B cell (primary cell): ENCODE measurements around the gene PDILT. TPM values are rescaled to one million over a fixed set of nuclear protein-coding genes. Genes with fewer than 3 reads are reported as not detected.

Experiments used
- ATAC-seq: fragments of 200-7000 bp; cut with Tn5 transposase; one replicate; pipeline ENCODE4 v1.10.0; 2021; ENCODE audit warnings: low read depth, mild to moderate bottlenecking, moderate number of reproducible peaks, moderate library complexity
- CTCF ChIA-PET: fragments of 350-600 bp; sonication (Branson Sonifier 250); formaldehyde crosslinking; loops from one replicate; lab custom pipeline; 2021; ENCODE audit warnings: antibody characterized with exemption, inconsistent platforms; lab: Charles Lee
- POLR2A ChIA-PET: fragments of 350-600 bp; sonication (Branson Sonifier 250); formaldehyde crosslinking; loops from one replicate; lab custom pipeline; 2021; ENCODE audit warnings: antibody characterized with exemption; lab: Charles Lee
- DNase-seq: peaks from one replicate; pipeline ENCODE4 v3.0.0; 2013
- H2AFZ ChIP-seq: 2 replicates; pipeline ENCODE4 v1.6.1; 2012; ENCODE audit warnings: mild to moderate bottlenecking, low read depth, low read length; ENCODE audit not compliant: insufficient read depth, poor library complexity, severe bottlenecking
- H3K27ac ChIP-seq, 2 donors: 1 replicate in 1 of 2; 2 replicates in 1 of 2; pipeline ENCODE4 v1.5.1; 2012 to 2013; ENCODE audit warnings: low read length in 2 of 2, mild to moderate bottlenecking in 2 of 2, moderate library complexity in 1 of 2
- H3K27me3 ChIP-seq, 4 experiments: fragments of 200-600 bp in 1 of 4; sonication (generic) in 1 of 4; replicated peaks in 1 of 4; 1 replicate in 2 of 4; 2 replicates in 2 of 4; pipeline versions ENCODE4 v1.6.1 to v1.7.0; 2013 to 2016; ENCODE audit warnings: low read length in 3 of 4, mild to moderate bottlenecking in 2 of 4, mixed read lengths in 1 of 4, moderate library complexity in 1 of 4; ENCODE audit not compliant: insufficient read depth in 4 of 4, control insufficient read depth in 3 of 4; ENCODE audit errors: control extremely low read depth in 1 of 4
- H3K36me3 ChIP-seq, 2 experiments: replicated peaks in 1 of 2; 1 replicate in 1 of 2; 2 replicates in 1 of 2; pipeline versions ENCODE4 v1.6.1 to v1.7.1; 2013; ENCODE audit warnings: low read length in 1 of 2; ENCODE audit not compliant: insufficient read depth in 2 of 2, control insufficient read depth in 1 of 2; ENCODE audit errors: control extremely low read depth in 1 of 2, extremely low read depth in 1 of 2
- H3K4me1 ChIP-seq, 2 donors: fragments of 200-600 bp in 1 of 2; sonication (generic) in 1 of 2; 1 replicate in 1 of 2; 2 replicates in 1 of 2; pipeline versions ENCODE4 v1.5.1 to v1.6.1; 2013 to 2017; ENCODE audit warnings: low read length in 2 of 2; ENCODE audit not compliant: control insufficient read depth in 2 of 2, insufficient read depth in 2 of 2
- H3K4me2 ChIP-seq: replicated peaks from 2 replicates; pipeline ENCODE3; 2012; ENCODE audit warnings: mild to moderate bottlenecking, low read depth, low read length; ENCODE audit not compliant: poor library complexity, severe bottlenecking
- H3K4me3 ChIP-seq, 5 experiments: fragments of 200-600 bp in 1 of 5; sonication (generic) in 1 of 5; 1 replicate in 3 of 5; 2 replicates in 2 of 5; pipeline versions ENCODE4 v1.5.1 to v1.7.0; 2011 to 2016; ENCODE audit warnings: low read length in 4 of 5, mild to moderate bottlenecking in 4 of 5, low read depth in 2 of 5, control low read depth in 1 of 5, moderate library complexity in 1 of 5; ENCODE audit not compliant: insufficient read depth in 1 of 5; ENCODE audit errors: control extremely low read depth in 1 of 5, extremely low read depth in 1 of 5
- H3K79me2 ChIP-seq: fragments of 200-600 bp; sonication (generic); one replicate; pipeline ENCODE4 v1.6.0; 2016; ENCODE audit warnings: low read length; ENCODE audit not compliant: control insufficient read depth, insufficient read depth
- H3K9ac ChIP-seq: fragments of 200-600 bp; sonication (generic); 2 replicates; pipeline ENCODE4 v1.6.1; 2017; ENCODE audit warnings: mild to moderate bottlenecking, low read length, moderate library complexity
- H3K9me3 ChIP-seq, 3 donors: one replicate each; pipeline versions ENCODE4 v1.6.1 to v1.7.1; 2013; ENCODE audit warnings: low read length in 2 of 3; ENCODE audit not compliant: control insufficient read depth in 2 of 3, insufficient read depth in 1 of 3; ENCODE audit errors: control extremely low read depth in 1 of 3
- H4K20me1 ChIP-seq: 2 replicates; pipeline ENCODE4 v1.6.0; 2012; ENCODE audit warnings: mild to moderate bottlenecking, low read length; ENCODE audit not compliant: insufficient read depth, control insufficient read depth, poor library complexity, severe bottlenecking
- H3K27ac Mint-ChIP-seq: one replicate; pipeline ENCODE4 v1.8.0; 2021; ENCODE audit warnings: mixed read lengths
- H3K27me3 Mint-ChIP-seq: one replicate; pipeline ENCODE4 v1.8.0; 2021; ENCODE audit warnings: mixed read lengths
- H3K4me1 Mint-ChIP-seq: one replicate; pipeline ENCODE4 v1.8.0; 2021; ENCODE audit warnings: mixed read lengths
- H3K4me3 Mint-ChIP-seq: one replicate; pipeline ENCODE4 v1.8.0; 2021; ENCODE audit warnings: mixed read lengths
- H3K9me3 Mint-ChIP-seq: one replicate; pipeline ENCODE4 v1.8.0; 2022; ENCODE audit warnings: mixed read lengths; ENCODE audit not compliant: insufficient read depth
- EZH2 ChIP-seq: IDR thresholded peaks from 2 replicates; pipeline ENCODE4 v1.6.1; 2012; ENCODE audit warnings: borderline replicate concordance, low read depth, mild to moderate bottlenecking, moderate library complexity, low read length; ENCODE audit not compliant: insufficient read depth, poor library complexity, severe bottlenecking
- WGBS: methylation state at CpG from one replicate; pipeline ENCODE4 v1.1.5; 2013; ENCODE audit warnings: missing lambda C conversion rate; ENCODE audit not compliant: insufficient coverage; 5-methylcytosine and 5-hydroxymethylcytosine counted together
- intact Hi-C: fragments of 100-400 bp; cut with micrococcal nuclease; formaldehyde crosslinking; loops from one replicate; pipeline ENCODE4 v1.10.0; 2022
- polyA plus RNA-seq: library from polyadenylated mRNA; depleted of rRNA; stranded (reverse); fragments of >200 nt; gene quantifications from 2 replicates; pipeline ENCODE4 v1.2.3, GENCODE V29; 2012
- total RNA-seq, 2 donors: library from RNA; stranded (reverse); fragments of 120-200 nt in 1 of 2; gene quantifications; 1 replicate in 1 of 2; 2 replicates in 1 of 2; pipeline versions ENCODE4 v1.2.3 to v1.2.4, GENCODE V29; 2013 to 2022
- TF ChIP-seq, protein P1 (sequence below): fragments of 200-600 bp; IDR thresholded peaks from one replicate; pipeline ENCODE4 v1.8.0; 2022; ENCODE audit warnings: antibody characterized with exemption, mild to moderate bottlenecking

Gene PDILT
- total and polyA plus RNA-seq, 2 donors (not counting 1 experiment from before 2014, with no cell fraction given) = not detected

DNA sequence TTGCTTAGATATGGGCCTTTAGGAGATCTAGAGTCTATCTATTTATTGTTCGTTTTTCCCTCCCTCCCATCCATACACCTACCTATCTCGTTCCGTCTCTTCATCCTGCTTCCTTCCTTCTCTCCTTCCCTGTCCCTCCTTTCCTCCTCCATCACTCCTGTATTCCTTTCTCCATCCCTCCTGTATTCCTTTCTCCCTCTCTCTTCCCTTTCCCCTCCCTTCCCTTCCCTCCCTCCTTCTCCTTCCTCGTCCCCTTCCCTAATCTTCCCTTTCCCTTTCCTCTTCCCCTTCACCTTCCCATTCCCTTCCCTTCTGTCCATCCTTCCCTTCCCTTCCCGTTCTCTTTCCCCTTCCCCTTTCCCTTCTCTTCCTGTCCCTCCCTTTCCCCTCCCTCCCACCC lies 87.8 kb downstream of the PDILT start:
- no peak overlapping the region for H3K4me3 ChIP-seq
- no peaks in the 10 kb centered on the region for H4K20me1 ChIP-seq
- no peaks in the 10 kb centered on the region for H3K36me3 ChIP-seq
- TF ChIP-seq, protein P1, sequence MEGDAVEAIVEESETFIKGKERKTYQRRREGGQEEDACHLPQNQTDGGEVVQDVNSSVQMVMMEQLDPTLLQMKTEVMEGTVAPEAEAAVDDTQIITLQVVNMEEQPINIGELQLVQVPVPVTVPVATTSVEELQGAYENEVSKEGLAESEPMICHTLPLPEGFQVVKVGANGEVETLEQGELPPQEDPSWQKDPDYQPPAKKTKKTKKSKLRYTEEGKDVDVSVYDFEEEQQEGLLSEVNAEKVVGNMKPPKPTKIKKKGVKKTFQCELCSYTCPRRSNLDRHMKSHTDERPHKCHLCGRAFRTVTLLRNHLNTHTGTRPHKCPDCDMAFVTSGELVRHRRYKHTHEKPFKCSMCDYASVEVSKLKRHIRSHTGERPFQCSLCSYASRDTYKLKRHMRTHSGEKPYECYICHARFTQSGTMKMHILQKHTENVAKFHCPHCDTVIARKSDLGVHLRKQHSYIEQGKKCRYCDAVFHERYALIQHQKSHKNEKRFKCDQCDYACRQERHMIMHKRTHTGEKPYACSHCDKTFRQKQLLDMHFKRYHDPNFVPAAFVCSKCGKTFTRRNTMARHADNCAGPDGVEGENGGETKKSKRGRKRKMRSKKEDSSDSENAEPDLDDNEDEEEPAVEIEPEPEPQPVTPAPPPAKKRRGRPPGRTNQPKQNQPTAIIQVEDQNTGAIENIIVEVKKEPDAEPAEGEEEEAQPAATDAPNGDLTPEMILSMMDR = no peak
- no peak for TF ChIP-seq EZH2
- H3K9me3 ChIP-seq = no peaks in the 10 kb centered on the region
- H3K4me3 Mint-ChIP-seq = no peak overlapping the region
- H3K79me2 ChIP-seq = no peaks in the 10 kb centered on the region
- peaks cover 3% of the 10 kb centered on the region for H3K9me3 Mint-ChIP-seq
- H3K9ac ChIP-seq = no peak overlapping the region
- H2AFZ ChIP-seq = no peak overlapping the region
- no peaks in the 10 kb centered on the region for H3K27me3 ChIP-seq
- no peaks in the 10 kb centered on the region for H3K4me1 ChIP-seq
- intact Hi-C loops = no loop called here
- DNase-seq (no peak), ATAC-seq (no peak)
- H3K27me3 Mint-ChIP-seq = peaks cover 19% of the 10 kb centered on the region
- no peaks in the 10 kb centered on the region for H3K4me1 Mint-ChIP-seq
- CTCF ChIA-PET = no interaction called here
- POLR2A ChIA-PET = no interaction called here
- 65% methylated on average over 5 of the region's 5 CpGs for WGBS
- H3K27ac Mint-ChIP-seq = no peak overlapping the region
- no peak overlapping the region for H3K27ac ChIP-seq
- H3K4me2 ChIP-seq = no peak overlapping the region

DNA sequence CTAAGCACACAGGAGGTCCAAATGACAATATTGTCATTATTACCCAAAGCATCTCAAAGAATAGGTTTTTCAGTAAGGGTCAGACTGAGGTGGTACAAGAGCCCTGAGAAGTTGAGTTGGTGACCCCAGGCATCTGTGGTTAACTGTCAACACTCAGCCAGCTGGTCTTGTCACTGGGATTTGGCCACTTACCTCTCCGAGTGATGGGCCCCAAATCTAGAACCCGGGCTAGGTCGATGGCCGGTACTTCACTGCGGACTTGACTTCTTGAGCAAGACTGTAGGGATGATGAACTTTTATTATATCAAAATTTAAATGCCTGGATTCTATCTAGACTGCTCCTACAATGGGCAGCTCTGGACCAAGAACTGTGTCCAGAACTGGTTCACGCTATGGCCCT lies 88.8 kb downstream of the PDILT start:
- intact Hi-C loops = no loop called here
- Histone ChIP-seq H4K20me1 (no peaks in the 10 kb centered on the region), H3K4me3 (no peak overlapping the region), H3K27ac (no peak overlapping the region), H3K4me1 (no peaks in the 10 kb centered on the region), H2AFZ (no peak overlapping the region), H3K27me3 (no peaks in the 10 kb centered on the region), H3K9ac (no peak overlapping the region), H3K36me3 (no peaks in the 10 kb centered on the region), H3K9me3 (no peaks in the 10 kb centered on the region), H3K4me2 (no peak overlapping the region), H3K79me2 (no peaks in the 10 kb centered on the region)
- H3K9me3 Mint-ChIP-seq = peaks cover 3% of the 10 kb centered on the region
- no peak for DNase-seq
- no peak for ATAC-seq
- no peak for TF ChIP-seq EZH2
- TF ChIP-seq, protein P1 = no peak
- ChIA-PET POLR2A (no interaction called here), CTCF (no interaction called here)
- no peak overlapping the region for H3K27ac Mint-ChIP-seq
- WGBS = 100% methylated on average over 1 of the region's 6 CpGs
- H3K4me1 Mint-ChIP-seq = no peaks in the 10 kb centered on the region
- H3K4me3 Mint-ChIP-seq = no peak overlapping the region
- peaks cover 17% of the 10 kb centered on the region for H3K27me3 Mint-ChIP-seq
